ENCODE results near the gene HOGA1.

The HOGA1 gene

GRCh38 chr10:97589479-97589878 is 5.3 kb downstream of the HOGA1 start, which contains the start of gene C10orf62:
C10orf62 (plus strand) TSS chr10:97589721; CDS start chr10:97589898, 177 bp downstream.
- DNase-seq (ENCODE audit: low read depth in 1 of 2, low spot score in 1 of 2), result no peak
- H3K27me3 ChIP-seq (ENCODE audit: insufficient read depth, poor library complexity, severe bottlenecking), result no peaks in the 10 kb centered on the region
- H3K4me3 ChIP-seq (replicated peaks; ENCODE audit: insufficient read depth, low read length), result no peak within 1 kb of the TSS
- no peak within 1 kb of the TSS for H3K27ac ChIP-seq (replicated peaks)
- no peak for TF ChIP-seq CTCF (IDR thresholded peaks at IDR 0.05; ENCODE audit: insufficient read depth, low read length)
- TF ChIP-seq SPI1 (IDR thresholded peaks at IDR 0.05; ENCODE audit: borderline replicate concordance, low read depth), result no peak
- no peak for TF ChIP-seq POLR2AphosphoS5 (IDR thresholded peaks at IDR 0.05; ENCODE audit: low read depth)
- no peak for TF ChIP-seq REST (IDR thresholded peaks at IDR 0.05; ENCODE audit: insufficient replicate concordance, low read depth)
- no peak for TF ChIP-seq GABPA (IDR thresholded peaks at IDR 0.05; ENCODE audit: low read depth)

GRCh38 chr10:97590082-97590747 is 6.0 kb downstream of the HOGA1 start:
- no peaks in the 10 kb centered on the region for H3K27me3 ChIP-seq (ENCODE audit: insufficient read depth, poor library complexity, severe bottlenecking)
- TF ChIP-seq POLR2AphosphoS5 (IDR thresholded peaks at IDR 0.05; ENCODE audit: low read depth) (no peak), REST (IDR thresholded peaks at IDR 0.05; ENCODE audit: insufficient replicate concordance, low read depth) (no peak), GABPA (IDR thresholded peaks at IDR 0.05; ENCODE audit: low read depth) (no peak), SPI1 (IDR thresholded peaks at IDR 0.05; ENCODE audit: borderline replicate concordance, low read depth) (no peak), CTCF (IDR thresholded peaks at IDR 0.05; ENCODE audit: insufficient read depth, low read length) (no peak)
- no peak overlapping the region for H3K27ac ChIP-seq (replicated peaks)
- no peak for DNase-seq (ENCODE audit: low read depth in 1 of 2, low spot score in 1 of 2)
- H3K4me3 ChIP-seq (replicated peaks; ENCODE audit: insufficient read depth, low read length), result no peak overlapping the region

GRCh38 chr10:97590748-97591495 is 6.7 kb downstream of the HOGA1 start:
- no peak overlapping the region for H3K27ac ChIP-seq (replicated peaks)
- H3K27me3 ChIP-seq (ENCODE audit: insufficient read depth, poor library complexity, severe bottlenecking), result no peaks in the 10 kb centered on the region
- DNase-seq (ENCODE audit: low read depth in 1 of 2, low spot score in 1 of 2), result no peak
- no peak overlapping the region for H3K4me3 ChIP-seq (replicated peaks; ENCODE audit: insufficient read depth, low read length)
- TF ChIP-seq GABPA (IDR thresholded peaks at IDR 0.05; ENCODE audit: low read depth) (no peak), REST (IDR thresholded peaks at IDR 0.05; ENCODE audit: insufficient replicate concordance, low read depth) (no peak), POLR2AphosphoS5 (IDR thresholded peaks at IDR 0.05; ENCODE audit: low read depth) (no peak)

Data from HL-60 (cell line).